GM19467 (cell line): ENCODE measurements around the gene OR6B2.
"Not testable (repeated sequence)": the region's sequence is repeated elsewhere in the genome, so short reads cannot be mapped to it uniquely, and the experiment has no call there.

ENCODE experiments used
- ATAC-seq: cut with Tn5 transposase; IDR thresholded peaks from one replicate; pipeline ENCODE4 v1.9.1; 2021; ENCODE audit warnings: mild to moderate bottlenecking, moderate library complexity; ENCODE audit not compliant: unreplicated experiment

Gene OR6B2

GRCh38 chr2:240030379-240031094 is at the start of gene OR6B2:
OR6B2 (minus strand) TSS chr2:240030429; CDS start chr2:240030429, 0 bp downstream.
- ATAC-seq, result no peak

- no peak for ATAC-seq
Observed at GRCh38 chr2:240078631-240079030, 48.4 kb upstream of the OR6B2 start.

- no peak for ATAC-seq
Observed at GRCh38 chr2:240077442-240077841, 47.2 kb upstream of the OR6B2 start.

- ATAC-seq, result no peak
Observed at GRCh38 chr2:240074545-240074944, 44.3 kb upstream of the OR6B2 start.

DNA sequence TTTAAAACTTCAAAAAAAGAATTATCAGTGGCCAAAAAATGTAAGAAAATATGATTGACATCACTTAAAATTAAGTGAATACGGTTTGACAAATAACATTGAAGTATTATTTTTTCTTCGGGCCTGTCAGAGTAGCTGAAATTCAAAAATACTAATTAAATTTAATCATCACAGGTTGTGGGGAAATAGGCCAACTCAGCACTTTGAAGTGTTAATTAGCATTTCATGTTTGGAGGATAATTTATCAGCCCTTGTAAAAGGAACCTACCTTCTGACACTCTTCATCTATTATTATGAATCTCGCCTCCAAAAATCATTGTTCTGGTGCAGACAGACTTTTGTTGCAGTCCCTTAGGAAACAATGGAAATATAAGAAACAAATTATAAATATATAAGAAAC is 40.7 kb upstream of the OR6B2 start:
- no peak for ATAC-seq

DNA sequence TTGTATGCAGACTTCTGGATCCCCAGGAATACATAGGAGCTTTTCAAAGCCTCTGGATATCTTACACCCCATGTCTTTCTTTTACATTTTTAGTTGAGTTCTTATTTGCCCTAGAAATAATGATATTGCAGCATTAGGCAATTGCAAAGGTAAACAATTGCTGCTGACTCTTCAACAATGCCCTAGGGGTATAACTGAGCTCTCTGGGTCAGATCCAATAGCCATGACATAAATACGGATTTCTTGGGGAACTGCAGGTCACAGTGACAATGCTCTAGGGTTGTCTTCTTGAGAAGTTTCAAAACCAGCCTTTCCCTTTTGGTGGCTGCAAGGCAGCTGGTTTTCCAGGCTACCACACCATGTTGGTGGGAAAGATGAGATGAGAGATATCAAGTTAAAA is 39.6 kb upstream of the OR6B2 start:
- ATAC-seq, result no peak

GRCh38 chr2:240068193-240068592 is 38.0 kb upstream of the OR6B2 start:
- no peak for ATAC-seq

DNA sequence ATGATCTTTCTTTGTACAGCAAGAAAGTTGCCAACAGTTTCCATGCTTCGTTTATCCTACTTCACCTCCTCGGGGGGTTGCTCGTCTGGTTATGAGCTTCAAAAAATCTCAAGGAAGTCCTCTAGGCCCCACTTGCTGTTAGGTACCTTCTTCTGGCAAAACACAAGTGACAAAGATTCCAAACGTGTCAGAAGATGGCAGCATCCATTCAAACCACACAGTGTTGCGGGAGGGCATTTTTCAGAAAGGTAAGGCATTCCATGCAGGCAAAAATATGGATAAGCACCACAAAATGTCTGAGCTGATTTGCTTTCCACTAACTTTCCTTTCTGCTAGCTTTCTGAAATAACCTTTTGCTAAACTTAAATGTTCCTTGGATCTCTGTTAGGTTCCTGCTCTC is 36.3 kb upstream of the OR6B2 start:
- no peak for ATAC-seq

GRCh38 chr2:240064898-240065297 is 34.7 kb upstream of the OR6B2 start:
- no peak for ATAC-seq

DNA sequence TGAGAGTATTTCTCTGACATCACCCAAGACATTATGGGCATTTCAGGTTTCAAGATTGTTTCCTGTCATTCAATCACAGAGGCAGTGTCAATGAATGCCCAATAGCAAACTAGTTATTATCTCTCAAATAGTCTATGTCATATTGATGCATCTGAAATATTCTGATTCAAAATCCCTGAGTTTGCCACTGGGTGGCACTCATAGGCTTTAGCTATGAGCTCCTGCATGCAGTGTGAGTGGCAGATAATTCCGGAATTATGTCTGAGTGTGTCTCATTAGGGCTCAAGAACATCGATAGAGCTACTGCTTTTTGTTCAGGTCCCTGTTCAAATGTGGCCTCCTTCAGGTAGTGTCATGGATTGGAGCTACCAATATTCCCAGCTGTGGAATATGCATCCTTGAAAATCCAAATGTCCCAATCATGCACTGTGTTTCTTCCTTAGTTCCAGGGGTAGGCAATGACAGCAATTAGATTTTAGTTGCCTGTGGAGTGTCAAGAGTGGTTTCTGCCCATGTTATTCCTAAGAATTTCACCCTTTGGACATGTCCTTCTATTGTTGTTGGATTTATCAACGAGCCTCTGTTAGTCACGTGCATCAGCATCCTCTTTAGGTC is 30.9 kb upstream of the OR6B2 start:
- no peak for ATAC-seq

- no peak for ATAC-seq
Observed at GRCh38 chr2:240056678-240057077, 26.4 kb upstream of the OR6B2 start.

- no peak for ATAC-seq
Observed at GRCh38 chr2:240055177-240055917, 25.1 kb upstream of the OR6B2 start.

GRCh38 chr2:240053173-240054155 is 23.2 kb upstream of the OR6B2 start, which contains the start of gene OR6B3:
OR6B3 (minus strand) TSS chr2:240053521.
- no peak for ATAC-seq

DNA sequence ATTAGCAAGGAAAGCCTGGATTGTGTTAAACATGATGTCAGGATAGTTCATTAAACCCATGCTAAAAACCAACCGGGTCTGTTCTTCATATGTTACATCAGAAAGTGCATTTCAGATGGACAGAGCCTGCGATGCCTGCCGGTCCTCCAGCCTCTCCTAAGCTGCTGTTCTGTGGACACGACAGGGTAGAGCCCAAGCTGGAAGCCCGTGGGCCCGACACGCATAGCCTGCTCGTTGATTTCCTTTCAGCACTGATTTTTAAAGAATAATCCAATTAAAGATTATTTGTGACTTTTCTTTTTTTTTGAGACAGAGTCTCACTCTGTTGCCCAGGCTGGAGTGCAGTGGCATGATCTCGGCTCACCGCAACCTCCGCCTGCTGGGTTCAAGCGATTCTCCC is 22.3 kb upstream of the OR6B2 start:
- ATAC-seq, result no peak

DNA sequence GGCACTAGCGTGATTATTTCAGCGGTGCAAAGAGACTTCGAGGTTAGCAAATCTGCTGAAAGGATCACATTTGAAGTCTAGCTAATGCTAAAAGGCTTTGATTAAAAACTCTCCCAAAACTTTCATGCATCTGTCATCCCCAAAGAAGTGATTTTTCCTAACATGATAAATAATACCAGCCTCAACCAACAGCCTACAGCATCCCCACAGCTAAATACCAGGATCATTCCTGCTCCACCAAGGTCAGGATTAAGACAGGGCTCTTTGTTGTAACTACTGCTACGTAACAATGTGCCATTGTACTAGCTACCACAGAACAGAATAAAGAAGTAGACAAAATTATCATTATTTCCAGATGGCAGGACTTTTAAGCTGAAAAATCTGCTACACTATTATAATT is 21.5 kb upstream of the OR6B2 start:
- ATAC-seq, result no peak

- no peak for ATAC-seq
Observed at GRCh38 chr2:240050278-240050677, 20.0 kb upstream of the OR6B2 start.

GRCh38 chr2:240048237-240048636 is 18.0 kb upstream of the OR6B2 start:
- no peak for ATAC-seq

GRCh38 chr2:240045098-240045497 is 14.9 kb upstream of the OR6B2 start:
- ATAC-seq, result no peak

- not testable (repeated sequence) for ATAC-seq
Observed at GRCh38 chr2:240044096-240044495, 13.9 kb upstream of the OR6B2 start.

DNA sequence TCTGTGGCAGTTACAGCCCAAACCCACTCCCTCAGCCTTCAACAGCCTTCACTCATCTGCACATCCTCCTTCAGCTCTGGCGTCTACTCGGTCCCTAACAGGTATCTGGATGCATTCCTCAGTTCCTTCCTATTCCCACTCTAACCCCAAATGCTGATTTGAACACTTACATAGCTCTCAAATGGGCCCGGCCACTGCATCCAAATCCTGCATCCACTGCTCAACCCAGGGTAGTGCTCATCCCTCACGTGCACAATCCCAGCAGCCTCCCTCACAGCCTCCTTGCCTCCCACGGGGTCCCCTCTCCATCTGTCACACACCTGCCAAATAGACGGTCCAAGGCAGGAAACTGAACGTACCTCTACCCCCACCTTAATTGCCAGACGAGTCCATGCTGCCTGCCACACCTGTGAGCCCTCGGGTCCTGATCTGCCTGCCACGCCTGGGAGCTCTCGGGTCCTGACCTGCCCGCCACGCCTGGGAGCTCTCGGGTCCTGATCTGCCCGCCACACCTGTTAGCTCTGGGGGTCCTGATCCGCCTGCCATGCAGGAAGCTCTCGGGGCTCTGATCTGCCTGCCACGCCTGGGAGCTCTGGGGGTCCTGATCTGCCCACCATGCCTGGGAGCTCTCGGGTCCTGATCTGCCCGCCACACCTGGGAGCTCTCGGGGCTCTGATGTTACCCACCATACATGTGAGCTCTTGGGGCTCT is 13.2 kb upstream of the OR6B2 start:
- no peak for ATAC-seq
